CD4-positive, alpha-beta T cell (primary cell): ENCODE results near the gene CLTCL1. TPM values are rescaled to one million over a fixed set of nuclear protein-coding genes. Genes with fewer than 3 reads are reported as not detected.

ENCODE experiments used
- ATAC-seq: fragments of 200-7000 bp; cut with Tn5 transposase; one replicate; pipeline ENCODE4 v1.10.0; 2022; ENCODE audit warnings: mild to moderate bottlenecking; ENCODE audit not compliant: poor library complexity
- CTCF ChIA-PET: fragments of 350-600 bp; sonication (Branson Sonifier 250); formaldehyde crosslinking; loops from one replicate; lab custom pipeline; 2021; ENCODE audit warnings: antibody characterized with exemption, inconsistent platforms; lab: Charles Lee
- POLR2A ChIA-PET: fragments of 350-600 bp; sonication (Branson Sonifier 250); formaldehyde crosslinking; loops from one replicate; lab custom pipeline; 2021; ENCODE audit warnings: antibody characterized with exemption, inconsistent platforms; lab: Charles Lee
- DNase-seq, 14 experiments: peaks; one replicate each; pipeline ENCODE4 v3.0.0-alpha.2; 2013 to 2020; ENCODE audit warnings: mixed read lengths in 2 of 14
- H3K27ac ChIP-seq, 2 donors: one replicate each; pipeline versions ENCODE4 v1.5.1 to v1.7.0; 2013; ENCODE audit warnings: low read length in 2 of 2, low read depth in 1 of 2, mild to moderate bottlenecking in 1 of 2
- H3K27me3 ChIP-seq, 2 experiments: 1 replicate in 1 of 2; 2 replicates in 1 of 2; pipeline versions ENCODE4 v1.6.1 to v1.7.0; 2013; ENCODE audit warnings: low read length in 2 of 2, control low read depth in 1 of 2, mild to moderate bottlenecking in 1 of 2, moderate library complexity in 1 of 2; ENCODE audit not compliant: insufficient read depth in 2 of 2, control insufficient read depth in 1 of 2
- H3K36me3 ChIP-seq: one replicate; pipeline ENCODE4 v1.6.1; 2013; ENCODE audit warnings: low read length, control low read depth; ENCODE audit not compliant: insufficient read depth
- H3K4me1 ChIP-seq: one replicate; pipeline ENCODE4 v1.6.1; 2013; ENCODE audit warnings: low read length, control low read depth; ENCODE audit not compliant: insufficient read depth
- H3K4me3 ChIP-seq: one replicate; pipeline ENCODE4 v1.5.1; 2013; ENCODE audit warnings: mild to moderate bottlenecking, low read length, moderate library complexity
- H3K9me3 ChIP-seq, 2 experiments: 1 replicate in 1 of 2; 2 replicates in 1 of 2; pipeline versions ENCODE4 v1.6.1 to v1.7.0; 2013; ENCODE audit warnings: low read length in 2 of 2, mild to moderate bottlenecking in 2 of 2, control low read depth in 1 of 2, moderate library complexity in 1 of 2; ENCODE audit not compliant: control insufficient read depth in 1 of 2, insufficient read depth in 1 of 2
- H3K27ac Mint-ChIP-seq: one replicate; pipeline ENCODE4 v1.8.0; 2020; ENCODE audit warnings: mixed read lengths
- H3K27me3 Mint-ChIP-seq: one replicate; pipeline ENCODE4 v1.8.0; 2021; ENCODE audit warnings: mixed read lengths
- H3K36me3 Mint-ChIP-seq: one replicate; pipeline ENCODE4 v1.8.0; 2021; ENCODE audit warnings: low read depth, mixed read lengths
- H3K4me1 Mint-ChIP-seq: one replicate; pipeline ENCODE4 v1.8.0; 2021; ENCODE audit warnings: low read depth, mixed read lengths
- H3K4me3 Mint-ChIP-seq: one replicate; pipeline ENCODE4 v1.8.0; 2020; ENCODE audit warnings: mild to moderate bottlenecking, mixed read lengths
- H3K9me3 Mint-ChIP-seq: one replicate; pipeline ENCODE4 v1.8.0; 2020; ENCODE audit warnings: mixed read lengths
- intact Hi-C, 2 experiments: fragments of 100-400 bp; cut with DNase I in 1 of 2; cut with micrococcal nuclease in 1 of 2; formaldehyde crosslinking; loops; one replicate each; pipeline versions ENCODE4 v1.15.1 to v1.9.0; 2023 to 2025; cut with DNase I, micrococcal nuclease
- total RNA-seq, 174 experiments: library from RNA in 2 of 174; stranded (reverse) in 2 of 174; gene quantifications; one replicate each; pipeline ENCODE4 v1.2.3 and lab custom pipeline; 2021 to 2026
- TF ChIP-seq, protein P1 (sequence below): fragments of 200-600 bp; IDR thresholded peaks from one replicate; pipeline ENCODE4 v1.8.0; 2022; ENCODE audit warnings: antibody characterized with exemption, mild to moderate bottlenecking

Gene CLTCL1
- total RNA-seq, 2 experiments from 2014 or later, result 0.52 to 1.5 TPM

DNA sequence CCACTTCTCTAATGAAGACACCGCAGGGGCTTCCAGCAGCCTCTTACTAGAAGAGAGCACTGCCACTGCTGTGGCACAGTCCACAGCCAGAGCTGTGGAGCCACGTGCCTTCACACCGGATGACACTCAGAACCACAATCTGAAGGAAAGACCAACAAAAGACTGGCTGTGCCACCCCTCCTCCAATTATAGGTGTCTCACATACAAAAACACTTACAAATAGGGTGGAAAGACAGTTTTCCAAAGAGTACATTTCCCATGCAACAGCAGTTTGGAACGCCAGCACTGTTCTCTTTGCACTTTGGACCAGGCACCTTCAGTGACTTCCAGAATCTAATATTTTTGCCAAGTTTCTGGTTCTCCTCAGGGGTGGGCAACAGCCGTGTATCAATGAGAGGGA lies 74.9 kb downstream of the CLTCL1 start:
- no peak for ATAC-seq
- Mint-ChIP-seq H3K9me3 (no peaks in the 10 kb centered on the region), H3K27ac (no peak overlapping the region), H3K4me1 (peaks cover 5% of the 10 kb centered on the region), H3K27me3 (peaks cover 8% of the 10 kb centered on the region), H3K36me3 (no peaks in the 10 kb centered on the region), H3K4me3 (no peak overlapping the region)
- POLR2A ChIA-PET, result no interaction called here
- TF ChIP-seq, protein P1, sequence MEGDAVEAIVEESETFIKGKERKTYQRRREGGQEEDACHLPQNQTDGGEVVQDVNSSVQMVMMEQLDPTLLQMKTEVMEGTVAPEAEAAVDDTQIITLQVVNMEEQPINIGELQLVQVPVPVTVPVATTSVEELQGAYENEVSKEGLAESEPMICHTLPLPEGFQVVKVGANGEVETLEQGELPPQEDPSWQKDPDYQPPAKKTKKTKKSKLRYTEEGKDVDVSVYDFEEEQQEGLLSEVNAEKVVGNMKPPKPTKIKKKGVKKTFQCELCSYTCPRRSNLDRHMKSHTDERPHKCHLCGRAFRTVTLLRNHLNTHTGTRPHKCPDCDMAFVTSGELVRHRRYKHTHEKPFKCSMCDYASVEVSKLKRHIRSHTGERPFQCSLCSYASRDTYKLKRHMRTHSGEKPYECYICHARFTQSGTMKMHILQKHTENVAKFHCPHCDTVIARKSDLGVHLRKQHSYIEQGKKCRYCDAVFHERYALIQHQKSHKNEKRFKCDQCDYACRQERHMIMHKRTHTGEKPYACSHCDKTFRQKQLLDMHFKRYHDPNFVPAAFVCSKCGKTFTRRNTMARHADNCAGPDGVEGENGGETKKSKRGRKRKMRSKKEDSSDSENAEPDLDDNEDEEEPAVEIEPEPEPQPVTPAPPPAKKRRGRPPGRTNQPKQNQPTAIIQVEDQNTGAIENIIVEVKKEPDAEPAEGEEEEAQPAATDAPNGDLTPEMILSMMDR, result no peak
- Histone ChIP-seq H3K27me3 (no peaks in the 10 kb centered on the region), H3K36me3 (no peaks in the 10 kb centered on the region), H3K4me3 (no peak overlapping the region), H3K4me1 (peaks cover 8% of the 10 kb centered on the region), H3K9me3 (no peaks in the 10 kb centered on the region), H3K27ac (no peak overlapping the region)
- DNase-seq, result peak in 1 of 14 experiments; percentile 14
- CTCF ChIA-PET, result no interaction called here
- intact Hi-C loops, result no loop called here

DNA sequence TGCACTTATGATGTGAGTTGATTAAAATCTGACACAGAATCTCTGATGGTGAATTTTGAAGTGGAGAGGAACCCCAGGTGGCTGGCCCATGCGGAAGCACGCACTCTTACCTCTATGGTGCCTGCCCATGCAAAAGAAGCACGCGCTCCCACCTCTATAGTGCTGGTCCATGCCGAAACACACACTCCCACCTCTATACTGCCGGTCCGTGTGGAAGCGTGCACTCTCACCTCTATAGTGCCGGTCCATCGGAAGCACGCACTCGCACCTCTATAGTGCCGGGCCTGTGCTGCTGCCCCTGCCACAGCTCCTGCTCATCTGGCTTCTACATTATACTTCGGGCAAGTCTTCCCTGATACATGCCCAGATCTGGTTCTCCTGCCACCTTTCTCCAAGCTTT lies 76.2 kb downstream of the CLTCL1 start:
- ChIA-PET POLR2A (no interaction called here), CTCF (no interaction called here)
- H3K27ac Mint-ChIP-seq, result no peak overlapping the region
- Histone ChIP-seq H3K9me3 (no peaks in the 10 kb centered on the region), H3K27me3 (peaks cover 0 to 4% of the 10 kb centered on the region in 2 experiments), H3K4me1 (peaks cover 8% of the 10 kb centered on the region), H3K27ac (no peak overlapping the region), H3K4me3 (no peak overlapping the region), H3K36me3 (no peaks in the 10 kb centered on the region)
- no peaks in the 10 kb centered on the region for H3K36me3 Mint-ChIP-seq
- TF ChIP-seq, protein P1, result no peak
- H3K9me3 Mint-ChIP-seq, result no peaks in the 10 kb centered on the region
- DNase-seq (no peak), ATAC-seq (no peak)
- peaks cover 8% of the 10 kb centered on the region for H3K27me3 Mint-ChIP-seq
- peaks cover 5% of the 10 kb centered on the region for H3K4me1 Mint-ChIP-seq
- intact Hi-C loops, result no loop called here
- no peak overlapping the region for H3K4me3 Mint-ChIP-seq

DNA sequence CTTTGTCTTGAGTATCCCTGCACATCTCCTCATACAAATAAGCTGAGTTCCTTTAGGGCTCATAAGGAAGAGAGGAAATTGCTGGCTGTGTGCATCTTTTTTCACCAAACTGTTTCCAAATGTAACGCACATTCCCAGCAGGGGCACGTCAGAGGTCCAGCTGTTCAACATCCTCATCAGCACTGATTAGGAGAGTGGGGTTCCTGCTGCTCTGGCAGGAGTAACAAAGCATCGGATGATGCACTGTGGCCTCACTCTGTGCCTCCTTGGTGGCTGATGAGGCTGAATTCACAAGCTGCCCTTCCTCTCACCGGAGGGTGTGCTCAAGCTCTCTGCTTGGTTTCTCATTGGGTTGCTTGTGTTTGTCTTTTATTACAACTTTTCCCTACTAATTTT lies 77.4 kb downstream of the CLTCL1 start:
- POLR2A ChIA-PET, result no interaction called here
- H3K27ac ChIP-seq, result no peak overlapping the region
- Mint-ChIP-seq H3K36me3 (no peaks in the 10 kb centered on the region), H3K9me3 (no peaks in the 10 kb centered on the region), H3K27ac (no peak overlapping the region), H3K4me1 (peaks cover 5% of the 10 kb centered on the region), H3K27me3 (peaks cover 20% of the 10 kb centered on the region), H3K4me3 (no peak overlapping the region)
- no peak overlapping the region for H3K4me3 ChIP-seq
- TF ChIP-seq, protein P1, result no peak
- no peaks in the 10 kb centered on the region for H3K9me3 ChIP-seq
- peaks cover 8% of the 10 kb centered on the region for H3K4me1 ChIP-seq
- intact Hi-C loops, result no loop called here
- H3K27me3 ChIP-seq, result peaks cover 0 to 10% of the 10 kb centered on the region in 2 experiments
- CTCF ChIA-PET, result no interaction called here
- DNase-seq, result no peak
- ATAC-seq, result no peak
- H3K36me3 ChIP-seq, result no peaks in the 10 kb centered on the region
